GM12878 (cell line): ENCODE results near the gene GPAT3. TPM values are rescaled to one million over a fixed set of nuclear protein-coding genes. Genes with fewer than 3 reads are reported as not detected.

ENCODE experiments used
- ATAC-seq: fragments of 200-7000 bp; cut with Tn5 transposase; 3 replicates; pipeline ENCODE4 v1.9.1; 2020; ENCODE audit warnings: mild to moderate bottlenecking, moderate library complexity
- BruUV-seq: library from RNA; stranded (reverse); fragments of 400-500 nt; replicated peaks from 2 replicates; lab custom pipeline; 2021; lab: Mats Ljungman, UMichigan
- CTCF ChIA-PET: fragments of 300-600 bp; sonication (Branson Sonifier 250); formaldehyde crosslinking; extraction: SDS; loops from one replicate; lab custom pipeline; 2021; ENCODE audit warnings: inconsistent platforms; lab: Yijun Ruan, JAX
- POLR2A ChIA-PET: fragments of 350-600 bp; formaldehyde crosslinking; extraction: SDS; loops from one replicate; lab custom pipeline; 2021; ENCODE audit warnings: inconsistent platforms; lab: Charles Lee
- RAD21 ChIA-PET: fragments of 300-600 bp; sonication (Branson Sonifier 250); formaldehyde crosslinking; loops from one replicate; lab custom pipeline; 2023; ENCODE audit warnings: antibody characterized with exemption; ENCODE audit not compliant: unreplicated experiment; lab: Charles Lee
- SMC1A ChIA-PET: fragments of 300-600 bp; sonication (Branson Sonifier 250); formaldehyde crosslinking; loops from one replicate; lab custom pipeline; 2023; ENCODE audit not compliant: unreplicated experiment, uncharacterized antibody; lab: Charles Lee
- DNase-seq: peaks from one replicate; pipeline ENCODE4 v3.0.0-alpha.2; 2011; ENCODE audit warnings: low read depth, low spot score
- FAIRE-seq: peaks from 3 replicates; lab custom pipeline; 2011; peaks lifted over from hg19 to GRCh38; lab: Jason Lieb, UNC
- H2AFZ ChIP-seq: 2 replicates; pipeline ENCODE4 v1.6.0; 2011; ENCODE audit warnings: low read depth, low read length, control low read depth; ENCODE audit not compliant: control insufficient read depth
- H3K27ac ChIP-seq: 2 replicates; pipeline ENCODE4 v1.5.1; 2011; ENCODE audit warnings: control low read depth; ENCODE audit not compliant: control insufficient read depth, insufficient read depth
- H3K27me3 ChIP-seq, 2 experiments: replicated peaks in 1 of 2; 2 replicates each; pipeline versions ENCODE4 v1.6.0 to v1.6.1; 2011; ENCODE audit warnings: low read length in 1 of 2; ENCODE audit not compliant: control insufficient read depth in 2 of 2, insufficient read depth in 2 of 2
- H3K36me3 ChIP-seq, 2 experiments: 2 replicates each; pipeline ENCODE4 v1.5.1; 2011; ENCODE audit warnings: low read length in 1 of 2; ENCODE audit not compliant: control insufficient read depth in 2 of 2, insufficient read depth in 2 of 2
- H3K4me1 ChIP-seq: 2 replicates; pipeline ENCODE4 v1.6.1; 2011; ENCODE audit warnings: mild to moderate bottlenecking, low read length, moderate library complexity, mixed read lengths; ENCODE audit not compliant: control insufficient read depth, insufficient read depth
- H3K4me2 ChIP-seq: 2 replicates; pipeline ENCODE4 v1.6.0; 2011; ENCODE audit warnings: control low read depth; ENCODE audit not compliant: control insufficient read depth, insufficient read depth
- H3K4me3 ChIP-seq: fragments of 200-600 bp; sonication (generic); 2 replicates; pipeline ENCODE4 v1.5.1; 2016
- H3K79me2 ChIP-seq: 2 replicates; pipeline ENCODE4 v1.6.0; 2011; ENCODE audit warnings: low read length; ENCODE audit not compliant: control insufficient read depth, insufficient read depth
- H3K9ac ChIP-seq: 2 replicates; pipeline ENCODE4 v1.8.0; 2011; ENCODE audit warnings: low read length, control low read depth, mixed read lengths; ENCODE audit not compliant: control insufficient read depth, insufficient read depth
- H3K9me3 ChIP-seq: replicated peaks from 3 replicates; pipeline ENCODE4 v1.5.1; 2011; ENCODE audit warnings: mild to moderate bottlenecking, low read length; ENCODE audit not compliant: control insufficient read depth, insufficient read depth
- H4K20me1 ChIP-seq: 2 replicates; pipeline ENCODE4 v1.6.0; 2011; ENCODE audit not compliant: control insufficient read depth, insufficient read depth
- ZZZ3 ChIP-seq: IDR thresholded peaks from 2 replicates; pipeline ENCODE4 v1.6.1; 2011; ENCODE audit warnings: low read depth; ENCODE audit not compliant: control insufficient read depth, insufficient read length
- WGBS: methylation state at CpG from one replicate; pipeline ENCODE4 v1.1.6; 2016; ENCODE audit warnings: low lambda C conversion rate; ENCODE audit not compliant: insufficient replicate concordance, insufficient coverage; ENCODE audit errors: missing lambda C conversion rate; 5-methylcytosine and 5-hydroxymethylcytosine counted together
- in situ Hi-C: fragments of 300-500 bp; cut with MboI; formaldehyde crosslinking; loops from 9 replicates; pipeline ENCODE4 v1.14.3; 2018; ENCODE audit warnings: mixed read lengths
- intact Hi-C: fragments of 100-400 bp; cut with micrococcal nuclease; formaldehyde crosslinking; loops from one replicate; pipeline ENCODE4 v1.14.2; 2022; ENCODE audit not compliant: unreplicated experiment
- polyA plus RNA-seq, 11 experiments: library from polyadenylated mRNA; depleted of rRNA in 4 of 11; unstranded in 6 of 11; stranded (reverse) in 5 of 11; fragments of >200 nt; fragmentation: Nextera tagmentation in 4 of 11; fragmentation: Illumina TruSeq in 1 of 11; extraction: Ambion mirVana in 4 of 11; extraction: Trizol in 1 of 11; gene quantifications; 1 replicate in 1 of 11; 2 replicates in 10 of 11; pipeline versions ENCODE4 v1.2.1 to v1.2.3, GENCODE V29; 2011 to 2016; ENCODE audit warnings: inconsistent platforms in 2 of 11, missing spikeins in 2 of 11, low read depth in 1 of 11
- total RNA-seq, 4 experiments: library from RNA; depleted of rRNA in 3 of 4; stranded (reverse); fragments of >200 nt in 3 of 4; fragmentation: Illumina TruSeq in 1 of 4; extraction: Trizol in 1 of 4; gene quantifications; 2 replicates each; pipeline versions ENCODE4 v1.2.1 to v1.2.3, GENCODE V29; 2013 to 2021
- TF ChIP-seq, protein P1 (sequence below): fragments of 450-650 bp; IDR thresholded peaks from 2 replicates; pipeline ENCODE4 v1.6.1; 2017; ENCODE audit warnings: mild to moderate bottlenecking, low read depth, inconsistent platforms; ENCODE audit not compliant: poor library complexity, severe bottlenecking
- TF ChIP-seq, protein P2 (sequence below), 3 experiments: IDR thresholded peaks in 2 of 3; conservative IDR thresholded peaks in 1 of 3; 2 replicates each; pipeline ENCODE4 v1.5.1; 2011; ENCODE audit warnings: low read depth in 3 of 3, low read length in 3 of 3, mild to moderate bottlenecking in 3 of 3, control low read depth in 2 of 3, moderate library complexity in 2 of 3, inconsistent platforms in 1 of 3, mixed read lengths in 1 of 3; ENCODE audit not compliant: control insufficient read depth in 2 of 3, insufficient read depth in 1 of 3; ENCODE audit errors: extremely low read depth in 1 of 3
- TF ChIP-seq, protein P3 (sequence below): fragments of 450-650 bp; IDR thresholded peaks from 2 replicates; pipeline ENCODE4 v1.6.1; 2017; ENCODE audit warnings: mild to moderate bottlenecking, moderate library complexity
- TF ChIP-seq, protein P4 (sequence below): fragments of 450-650 bp; formaldehyde crosslinking; IDR thresholded peaks from 2 replicates; pipeline ENCODE4 v1.5.0; 2022; ENCODE audit warnings: mild to moderate bottlenecking, missing genetic modification characterization

The GPAT3 gene
- total and polyA plus RNA-seq, 10 of the 15 experiments (the other 5 are each of a cell fraction or from before 2014, with no cell fraction given) = 0.26 to 1.1 (median 0.52) TPM

DNA sequence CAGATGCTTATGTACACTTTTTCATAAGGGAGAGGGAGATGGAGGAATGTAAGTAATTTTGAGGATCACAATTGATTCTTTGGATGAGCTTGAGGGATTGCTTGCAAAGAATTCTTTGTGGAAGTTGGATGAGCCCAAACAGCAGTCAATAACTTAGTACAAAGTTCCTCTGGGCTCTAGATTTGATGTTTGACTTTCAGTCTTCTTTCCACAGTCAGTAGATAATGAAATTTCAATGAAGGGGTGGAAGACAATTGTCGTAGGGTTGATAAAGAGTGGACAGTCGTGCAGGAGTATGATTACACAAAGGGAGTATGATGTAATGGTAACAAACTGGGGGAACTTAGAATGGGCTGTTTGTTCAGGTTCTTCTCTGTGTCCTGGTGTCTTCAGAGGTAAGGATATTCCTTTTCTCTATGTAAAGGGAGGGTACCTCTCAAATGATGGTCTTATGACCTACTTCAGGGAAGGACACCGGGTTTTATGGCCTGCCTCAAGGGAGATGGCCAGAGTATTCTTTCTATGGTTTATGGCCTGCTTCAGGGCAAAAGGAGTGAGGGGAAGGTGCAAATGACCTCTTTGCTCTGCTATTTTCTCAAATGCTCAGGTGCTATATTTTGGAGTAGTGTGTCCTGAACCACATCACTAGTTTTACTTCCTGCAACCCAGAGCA lies 49.3 kb upstream of the GPAT3 start (continued):
- TF ChIP-seq, protein P1, sequence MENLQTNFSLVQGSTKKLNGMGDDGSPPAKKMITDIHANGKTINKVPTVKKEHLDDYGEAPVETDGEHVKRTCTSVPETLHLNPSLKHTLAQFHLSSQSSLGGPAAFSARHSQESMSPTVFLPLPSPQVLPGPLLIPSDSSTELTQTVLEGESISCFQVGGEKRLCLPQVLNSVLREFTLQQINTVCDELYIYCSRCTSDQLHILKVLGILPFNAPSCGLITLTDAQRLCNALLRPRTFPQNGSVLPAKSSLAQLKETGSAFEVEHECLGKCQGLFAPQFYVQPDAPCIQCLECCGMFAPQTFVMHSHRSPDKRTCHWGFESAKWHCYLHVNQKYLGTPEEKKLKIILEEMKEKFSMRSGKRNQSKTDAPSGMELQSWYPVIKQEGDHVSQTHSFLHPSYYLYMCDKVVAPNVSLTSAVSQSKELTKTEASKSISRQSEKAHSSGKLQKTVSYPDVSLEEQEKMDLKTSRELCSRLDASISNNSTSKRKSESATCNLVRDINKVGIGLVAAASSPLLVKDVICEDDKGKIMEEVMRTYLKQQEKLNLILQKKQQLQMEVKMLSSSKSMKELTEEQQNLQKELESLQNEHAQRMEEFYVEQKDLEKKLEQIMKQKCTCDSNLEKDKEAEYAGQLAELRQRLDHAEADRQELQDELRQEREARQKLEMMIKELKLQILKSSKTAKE = no peak

DNA sequence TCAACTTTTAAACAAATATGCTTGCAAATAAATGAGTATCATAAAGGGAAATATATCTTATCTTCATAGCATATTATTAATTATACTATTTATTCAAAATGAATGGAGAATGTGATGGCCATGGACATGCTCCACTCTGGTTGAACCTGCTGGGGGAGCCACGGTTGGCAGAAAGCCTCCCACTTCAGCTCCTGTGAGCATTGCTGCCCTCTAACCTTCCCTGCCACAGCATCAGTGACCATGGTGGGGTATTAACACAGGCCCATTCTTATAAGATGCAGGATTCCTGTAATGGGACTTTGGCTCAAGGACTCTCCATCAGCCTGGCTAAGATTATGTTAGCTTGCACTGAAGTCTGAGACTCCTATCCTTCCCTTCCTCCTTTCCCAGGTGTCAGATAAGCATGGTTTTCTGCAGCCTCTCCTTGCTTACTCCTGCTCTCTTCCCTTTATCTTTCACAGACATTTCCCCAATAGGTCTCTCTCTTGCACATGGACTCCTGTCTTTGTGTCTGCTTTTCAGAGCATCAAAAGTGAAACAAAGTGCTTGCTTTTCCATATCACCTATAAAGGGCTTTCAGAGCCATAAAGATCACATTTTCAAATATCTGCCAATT lies 46.1 kb upstream of the GPAT3 start:
- FAIRE-seq = no peak

More for the DNA sequence above, 46.1 kb upstream of the GPAT3 start:
- no peak for DNase-seq
- H2AFZ ChIP-seq = no peak overlapping the region
- no peak for ATAC-seq
- ChIA-PET RAD21 (no interaction called here), SMC1A (interaction anchor here (0.6 to 1.5 kb wide), 3 partner anchors 10 to 425 kb away, joined by 3 read pairs; no protein-coding TSS in a partner anchor), CTCF (interaction anchor here (0.7 to 3.3 kb wide), 12 partner anchors 9 to 161 kb away, joined by 3 to 22 read pairs (median 4); no protein-coding TSS in a partner anchor), POLR2A (interaction anchor here (0.7 kb wide), 1 partner anchor 303 kb away, joined by 3 read pairs; no protein-coding TSS in a partner anchor)
- TF ChIP-seq, protein P2, sequence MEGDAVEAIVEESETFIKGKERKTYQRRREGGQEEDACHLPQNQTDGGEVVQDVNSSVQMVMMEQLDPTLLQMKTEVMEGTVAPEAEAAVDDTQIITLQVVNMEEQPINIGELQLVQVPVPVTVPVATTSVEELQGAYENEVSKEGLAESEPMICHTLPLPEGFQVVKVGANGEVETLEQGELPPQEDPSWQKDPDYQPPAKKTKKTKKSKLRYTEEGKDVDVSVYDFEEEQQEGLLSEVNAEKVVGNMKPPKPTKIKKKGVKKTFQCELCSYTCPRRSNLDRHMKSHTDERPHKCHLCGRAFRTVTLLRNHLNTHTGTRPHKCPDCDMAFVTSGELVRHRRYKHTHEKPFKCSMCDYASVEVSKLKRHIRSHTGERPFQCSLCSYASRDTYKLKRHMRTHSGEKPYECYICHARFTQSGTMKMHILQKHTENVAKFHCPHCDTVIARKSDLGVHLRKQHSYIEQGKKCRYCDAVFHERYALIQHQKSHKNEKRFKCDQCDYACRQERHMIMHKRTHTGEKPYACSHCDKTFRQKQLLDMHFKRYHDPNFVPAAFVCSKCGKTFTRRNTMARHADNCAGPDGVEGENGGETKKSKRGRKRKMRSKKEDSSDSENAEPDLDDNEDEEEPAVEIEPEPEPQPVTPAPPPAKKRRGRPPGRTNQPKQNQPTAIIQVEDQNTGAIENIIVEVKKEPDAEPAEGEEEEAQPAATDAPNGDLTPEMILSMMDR (IDR thresholded peaks at IDR 0.05 in 2 of 3, conservative IDR thresholded peaks at IDR 0.05 in 1 of 3; ENCODE audit: control insufficient read depth in 2 of 3, extremely low read depth in 1 of 3, insufficient read depth in 1 of 3, low read depth in 3 of 3, low read length in 3 of 3) = peak in 2 of 3 experiments; percentile 4 to 8; a peak in 1 of 6 replicates
- TF ChIP-seq, protein P3, sequence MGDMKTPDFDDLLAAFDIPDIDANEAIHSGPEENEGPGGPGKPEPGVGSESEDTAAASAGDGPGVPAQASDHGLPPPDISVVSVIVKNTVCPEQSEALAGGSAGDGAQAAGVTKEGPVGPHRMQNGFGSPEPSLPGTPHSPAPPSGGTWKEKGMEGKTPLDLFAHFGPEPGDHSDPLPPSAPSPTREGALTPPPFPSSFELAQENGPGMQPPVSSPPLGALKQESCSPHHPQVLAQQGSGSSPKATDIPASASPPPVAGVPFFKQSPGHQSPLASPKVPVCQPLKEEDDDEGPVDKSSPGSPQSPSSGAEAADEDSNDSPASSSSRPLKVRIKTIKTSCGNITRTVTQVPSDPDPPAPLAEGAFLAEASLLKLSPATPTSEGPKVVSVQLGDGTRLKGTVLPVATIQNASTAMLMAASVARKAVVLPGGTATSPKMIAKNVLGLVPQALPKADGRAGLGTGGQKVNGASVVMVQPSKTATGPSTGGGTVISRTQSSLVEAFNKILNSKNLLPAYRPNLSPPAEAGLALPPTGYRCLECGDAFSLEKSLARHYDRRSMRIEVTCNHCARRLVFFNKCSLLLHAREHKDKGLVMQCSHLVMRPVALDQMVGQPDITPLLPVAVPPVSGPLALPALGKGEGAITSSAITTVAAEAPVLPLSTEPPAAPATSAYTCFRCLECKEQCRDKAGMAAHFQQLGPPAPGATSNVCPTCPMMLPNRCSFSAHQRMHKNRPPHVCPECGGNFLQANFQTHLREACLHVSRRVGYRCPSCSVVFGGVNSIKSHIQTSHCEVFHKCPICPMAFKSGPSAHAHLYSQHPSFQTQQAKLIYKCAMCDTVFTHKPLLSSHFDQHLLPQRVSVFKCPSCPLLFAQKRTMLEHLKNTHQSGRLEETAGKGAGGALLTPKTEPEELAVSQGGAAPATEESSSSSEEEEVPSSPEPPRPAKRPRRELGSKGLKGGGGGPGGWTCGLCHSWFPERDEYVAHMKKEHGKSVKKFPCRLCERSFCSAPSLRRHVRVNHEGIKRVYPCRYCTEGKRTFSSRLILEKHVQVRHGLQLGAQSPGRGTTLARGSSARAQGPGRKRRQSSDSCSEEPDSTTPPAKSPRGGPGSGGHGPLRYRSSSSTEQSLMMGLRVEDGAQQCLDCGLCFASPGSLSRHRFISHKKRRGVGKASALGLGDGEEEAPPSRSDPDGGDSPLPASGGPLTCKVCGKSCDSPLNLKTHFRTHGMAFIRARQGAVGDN = no peak
- TF ChIP-seq, protein P4, sequence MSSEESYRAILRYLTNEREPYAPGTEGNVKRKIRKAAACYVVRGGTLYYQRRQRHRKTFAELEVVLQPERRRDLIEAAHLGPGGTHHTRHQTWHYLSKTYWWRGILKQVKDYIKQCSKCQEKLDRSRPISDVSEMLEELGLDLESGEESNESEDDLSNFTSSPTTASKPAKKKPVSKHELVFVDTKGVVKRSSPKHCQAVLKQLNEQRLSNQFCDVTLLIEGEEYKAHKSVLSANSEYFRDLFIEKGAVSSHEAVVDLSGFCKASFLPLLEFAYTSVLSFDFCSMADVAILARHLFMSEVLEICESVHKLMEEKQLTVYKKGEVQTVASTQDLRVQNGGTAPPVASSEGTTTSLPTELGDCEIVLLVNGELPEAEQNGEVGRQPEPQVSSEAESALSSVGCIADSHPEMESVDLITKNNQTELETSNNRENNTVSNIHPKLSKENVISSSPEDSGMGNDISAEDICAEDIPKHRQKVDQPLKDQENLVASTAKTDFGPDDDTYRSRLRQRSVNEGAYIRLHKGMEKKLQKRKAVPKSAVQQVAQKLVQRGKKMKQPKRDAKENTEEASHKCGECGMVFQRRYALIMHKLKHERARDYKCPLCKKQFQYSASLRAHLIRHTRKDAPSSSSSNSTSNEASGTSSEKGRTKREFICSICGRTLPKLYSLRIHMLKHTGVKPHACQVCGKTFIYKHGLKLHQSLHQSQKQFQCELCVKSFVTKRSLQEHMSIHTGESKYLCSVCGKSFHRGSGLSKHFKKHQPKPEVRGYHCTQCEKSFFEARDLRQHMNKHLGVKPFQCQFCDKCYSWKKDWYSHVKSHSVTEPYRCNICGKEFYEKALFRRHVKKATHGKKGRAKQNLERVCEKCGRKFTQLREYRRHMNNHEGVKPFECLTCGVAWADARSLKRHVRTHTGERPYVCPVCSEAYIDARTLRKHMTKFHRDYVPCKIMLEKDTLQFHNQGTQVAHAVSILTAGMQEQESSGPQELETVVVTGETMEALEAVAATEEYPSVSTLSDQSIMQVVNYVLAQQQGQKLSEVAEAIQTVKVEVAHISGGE (CRISPR knock-in tag) = no peak
- TF ChIP-seq ZZZ3 = no peak
- H4K20me1 ChIP-seq = no peaks in the 10 kb centered on the region
- H3K36me3 ChIP-seq = no peaks in the 10 kb centered on the region
- no peak overlapping the region for H3K27ac ChIP-seq
- H3K9ac ChIP-seq = no peak overlapping the region
- H3K27me3 ChIP-seq = no peaks in the 10 kb centered on the region
- in situ Hi-C loops = no loop called here
- intact Hi-C loops = no loop called here
- H3K4me1 ChIP-seq = peaks cover 3% of the 10 kb centered on the region; the same call in 1 of the 2 replicates
- H3K9me3 ChIP-seq = no peaks in the 10 kb centered on the region
- no peak overlapping the region for H3K4me2 ChIP-seq
- BruUV-seq = no TSS peak
- no peaks in the 10 kb centered on the region for H3K79me2 ChIP-seq
- 35% methylated on average over 1 of the region's 1 CpG for WGBS
- no peak overlapping the region for H3K4me3 ChIP-seq
